ENCODE measurements around the gene SNX13.
"Not testable (repeated sequence)": the region's sequence is repeated elsewhere in the genome, so short reads cannot be mapped to it uniquely, and the experiment has no call there.

The SNX13 gene

GRCh38 chr7:17832820-17833355 is 107.4 kb downstream of the SNX13 start:
- TF ChIP-seq POLR2A (IDR thresholded peaks at IDR 0.05; ENCODE audit: low read length) (no peak), GATA1 (IDR thresholded peaks at IDR 0.05; ENCODE audit: low read depth, low read length) (no peak)
- no peak for DNase-seq

GRCh38 chr7:17832242-17832641 is 108.1 kb downstream of the SNX13 start:
- no peak for DNase-seq
- TF ChIP-seq GATA1 (IDR thresholded peaks at IDR 0.05; ENCODE audit: low read depth, low read length) (no peak), POLR2A (IDR thresholded peaks at IDR 0.05; ENCODE audit: low read length) (no peak)

DNA sequence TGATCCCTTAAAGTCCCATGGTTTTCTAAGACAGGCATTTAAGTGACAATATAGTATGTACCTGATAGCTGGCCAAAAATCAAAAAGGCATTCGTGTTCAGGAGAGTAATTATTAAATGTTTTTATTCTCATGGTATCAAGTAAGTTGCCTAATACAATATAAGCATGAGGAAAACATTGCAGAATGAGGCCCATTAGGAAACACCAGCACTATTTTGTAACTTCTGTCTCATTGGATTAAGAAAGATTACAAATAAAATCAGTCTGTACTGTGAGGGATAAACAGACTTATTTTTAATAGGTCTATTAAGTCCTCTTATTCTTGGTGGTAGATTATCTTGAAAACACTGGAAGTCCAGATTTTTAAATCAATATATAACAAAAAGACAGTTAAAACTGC is 110.1 kb downstream of the SNX13 start:
- no peak for DNase-seq
- TF ChIP-seq GATA1 (IDR thresholded peaks at IDR 0.05; ENCODE audit: low read depth, low read length): no peak
- no peak for TF ChIP-seq POLR2A (IDR thresholded peaks at IDR 0.05; ENCODE audit: low read length)

GRCh38 chr7:17829001-17829400 is 111.3 kb downstream of the SNX13 start:
- DNase-seq: no peak
- TF ChIP-seq GATA1 (IDR thresholded peaks at IDR 0.05; ENCODE audit: low read depth, low read length) (no peak), POLR2A (IDR thresholded peaks at IDR 0.05; ENCODE audit: low read length) (no peak)

- TF ChIP-seq GATA1 (IDR thresholded peaks at IDR 0.05; ENCODE audit: low read depth, low read length): no peak
- no peak for TF ChIP-seq POLR2A (IDR thresholded peaks at IDR 0.05; ENCODE audit: low read length)
- DNase-seq: no peak
These were observed 117.6 kb downstream of the SNX13 start for GRCh38 chr7:17822547-17823173.

DNA sequence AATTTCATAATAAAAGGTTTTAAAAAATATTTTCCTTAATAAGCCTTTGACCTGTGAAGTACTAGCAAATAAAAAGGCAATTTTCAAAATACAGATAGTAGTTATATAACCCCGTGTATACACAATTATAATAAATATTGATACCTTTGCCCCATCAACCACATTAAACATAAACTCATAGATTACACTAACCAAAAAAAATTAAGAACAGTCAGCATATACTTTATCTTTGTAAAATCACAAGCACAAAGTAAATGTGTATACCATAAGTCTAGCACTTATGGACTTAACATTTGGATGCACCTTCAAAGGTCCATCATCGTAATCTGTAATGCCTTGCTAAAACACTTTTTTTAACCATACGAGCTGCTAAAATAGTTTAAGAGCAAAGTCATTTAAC is 123.4 kb downstream of the SNX13 start:
- no peak for DNase-seq
- no peak for TF ChIP-seq GATA1 (IDR thresholded peaks at IDR 0.05; ENCODE audit: low read depth, low read length)
- TF ChIP-seq POLR2A (IDR thresholded peaks at IDR 0.05; ENCODE audit: low read length): no peak

DNA sequence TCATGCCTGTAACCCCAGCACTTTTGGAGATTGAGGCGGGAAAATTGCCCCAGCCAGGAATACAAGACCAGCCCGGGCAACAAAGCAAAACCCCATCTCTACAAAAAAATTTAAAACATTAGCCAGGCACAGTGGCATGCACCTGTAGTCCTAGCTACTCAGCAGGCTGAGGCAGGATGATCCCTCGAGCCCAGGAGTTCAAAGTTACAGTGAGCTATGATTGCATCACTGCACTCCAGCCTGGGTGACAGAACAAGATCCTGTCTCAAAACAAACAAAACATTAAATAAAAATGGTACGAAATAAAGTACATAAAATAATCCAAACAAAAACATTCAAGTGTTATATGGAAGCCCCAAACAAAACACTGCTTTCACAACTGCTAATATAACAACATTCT is 125.0 kb downstream of the SNX13 start:
- no peak for DNase-seq
- TF ChIP-seq GATA1 (IDR thresholded peaks at IDR 0.05; ENCODE audit: low read depth, low read length) (no peak), POLR2A (IDR thresholded peaks at IDR 0.05; ENCODE audit: low read length) (no peak)

GRCh38 chr7:17814058-17814457 is 126.2 kb downstream of the SNX13 start:
- no peak for TF ChIP-seq GATA1 (IDR thresholded peaks at IDR 0.05; ENCODE audit: low read depth, low read length)
- TF ChIP-seq POLR2A (IDR thresholded peaks at IDR 0.05; ENCODE audit: low read length): no peak
- no peak for DNase-seq

- DNase-seq: not testable (repeated sequence)
These were observed 131.1 kb downstream of the SNX13 start for GRCh38 chr7:17809215-17809614.

GRCh38 chr7:17807242-17807641 is 133.1 kb downstream of the SNX13 start:
- no peak for TF ChIP-seq GATA1 (IDR thresholded peaks at IDR 0.05; ENCODE audit: low read depth, low read length)
- no peak for TF ChIP-seq POLR2A (IDR thresholded peaks at IDR 0.05; ENCODE audit: low read length)
- DNase-seq: peak in 1 of 2 experiments; percentile 7

DNA sequence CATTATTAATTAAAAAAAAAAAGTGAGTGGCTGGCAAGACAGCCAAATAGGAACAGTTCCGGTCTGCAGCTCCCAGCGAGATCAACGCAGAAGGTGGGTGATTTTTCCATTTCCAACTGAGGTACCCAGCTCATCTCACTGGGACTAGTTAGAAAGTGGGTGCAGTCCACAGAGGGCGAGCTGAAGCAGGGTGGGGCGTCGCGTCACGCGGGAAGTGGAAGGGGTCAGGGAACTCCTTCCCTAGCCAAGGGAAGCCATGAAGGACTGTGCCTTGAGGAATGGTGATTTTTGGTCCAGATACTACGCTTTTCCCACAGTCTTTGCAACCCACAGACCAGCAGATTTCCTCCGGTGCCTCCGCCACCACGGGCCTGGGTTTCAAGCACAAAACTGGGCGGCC is 133.7 kb downstream of the SNX13 start:
- TF ChIP-seq POLR2A (IDR thresholded peaks at IDR 0.05; ENCODE audit: low read length) (no peak), GATA1 (IDR thresholded peaks at IDR 0.05; ENCODE audit: low read depth, low read length) (no peak)
- DNase-seq: no peak

DNA sequence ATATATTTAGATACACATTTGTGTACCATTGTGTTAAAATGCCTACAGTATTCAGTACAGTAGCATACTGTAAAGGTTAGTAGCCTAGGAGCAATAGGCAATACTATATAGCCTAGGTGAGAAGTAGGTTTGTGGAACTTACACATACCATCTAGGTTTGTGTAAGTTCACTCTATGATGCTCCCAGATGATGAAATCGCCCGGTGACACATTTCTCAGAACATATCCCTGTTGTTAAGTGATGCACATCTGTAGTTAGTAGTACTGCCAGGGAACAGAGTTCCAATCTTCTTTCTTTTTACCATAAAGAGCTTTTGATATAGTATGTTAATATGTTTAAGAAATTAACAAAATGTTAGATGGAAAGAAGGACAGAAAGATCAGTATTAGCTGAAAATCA is 138.2 kb downstream of the SNX13 start:
- no peak for DNase-seq
- TF ChIP-seq GATA1 (IDR thresholded peaks at IDR 0.05; ENCODE audit: low read depth, low read length): no peak
- TF ChIP-seq POLR2A (IDR thresholded peaks at IDR 0.05; ENCODE audit: low read length): no peak

DNA sequence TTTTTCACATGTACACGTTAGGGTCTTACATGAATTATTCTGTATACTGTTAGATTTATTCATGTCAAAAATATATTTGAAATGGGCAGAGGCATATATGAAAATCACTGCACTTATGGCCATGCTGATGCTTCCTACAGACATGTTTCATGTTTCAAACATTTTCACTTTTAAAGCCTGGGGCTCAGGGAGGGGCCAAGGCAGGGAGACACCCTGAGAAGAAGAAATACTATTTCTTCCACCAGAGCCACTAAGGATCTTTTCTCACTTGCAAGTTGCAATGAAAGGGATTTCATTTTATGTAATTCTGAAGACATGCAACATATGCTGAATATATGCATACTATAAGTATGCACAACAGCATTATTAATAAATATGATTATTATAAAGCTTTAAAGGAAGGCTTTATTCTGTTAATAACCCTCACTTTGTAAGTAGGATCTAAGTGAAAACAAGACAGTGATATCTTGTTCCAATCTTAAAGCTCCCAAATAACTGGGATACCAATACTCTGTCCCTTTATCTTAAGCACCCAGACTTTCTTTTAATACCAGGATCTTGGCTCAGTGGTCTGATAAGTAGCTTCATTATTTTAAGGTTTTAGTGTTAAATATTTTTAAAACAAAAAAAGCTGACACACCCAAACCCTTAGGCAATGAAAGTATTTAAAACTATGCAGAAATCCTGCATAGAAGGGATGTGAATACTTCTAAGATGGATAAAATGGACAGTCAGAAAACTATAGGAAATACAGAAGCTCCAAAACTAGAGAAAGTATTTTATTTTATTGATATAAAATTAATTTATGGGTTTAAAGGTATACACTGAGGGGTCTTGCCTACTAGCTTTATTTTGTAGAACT is 148.0 kb downstream of the SNX13 start:
- TF ChIP-seq GATA1 (IDR thresholded peaks at IDR 0.05; ENCODE audit: low read depth, low read length) (no peak), POLR2A (IDR thresholded peaks at IDR 0.05; ENCODE audit: low read length) (no peak)
- no peak for DNase-seq

- no peak for DNase-seq
- no peak for TF ChIP-seq POLR2A (IDR thresholded peaks at IDR 0.05; ENCODE audit: low read length)
- TF ChIP-seq GATA1 (IDR thresholded peaks at IDR 0.05; ENCODE audit: low read depth, low read length): no peak
These were observed 153.0 kb downstream of the SNX13 start for GRCh38 chr7:17787257-17787656.

Measured in erythroblast (primary cell).